ENCODE data around the gene TMEM272.

TMEM272 gene

GRCh38 chr13:51843529-51843928 lies 1.4 kb downstream of the TMEM272 start:
- Histone ChIP-seq H3K27me3 (ENCODE audit: insufficient read depth, low read length) (peaks cover 4% of the 10 kb centered on the region), H3K4me3 (ENCODE audit: low read length) (no peak overlapping the region), H2AFZ (ENCODE audit: low read depth, low read length) (no peak overlapping the region), H3K9me3 (ENCODE audit: low read length) (no peaks in the 10 kb centered on the region), H3K4me1 (ENCODE audit: insufficient read depth, low read length) (peaks cover under 1% of the 10 kb centered on the region), H3K36me3 (ENCODE audit: insufficient read depth, low read length) (no peaks in the 10 kb centered on the region)

DNA sequence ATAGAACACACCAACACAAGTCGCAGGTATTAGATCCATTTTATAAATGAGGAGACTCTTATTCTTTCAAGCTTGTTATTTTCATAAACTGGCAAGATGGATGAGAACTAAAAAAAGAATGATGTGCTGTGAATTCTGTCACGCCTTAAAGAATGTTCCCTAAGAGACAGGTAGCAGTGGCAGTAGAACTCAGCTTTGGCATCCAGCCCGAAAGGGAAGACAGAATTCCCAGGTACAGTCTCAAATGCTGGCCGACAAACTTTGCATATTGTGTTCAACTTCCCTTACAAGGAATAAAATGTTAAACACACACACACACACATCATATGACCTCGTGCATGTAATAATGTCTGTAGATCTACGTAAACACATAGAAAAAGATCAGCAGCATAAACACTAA lies 3.2 kb downstream of the TMEM272 start:
- no peaks in the 10 kb centered on the region for H3K36me3 ChIP-seq (ENCODE audit: insufficient read depth, low read length)
- no peak overlapping the region for H2AFZ ChIP-seq (ENCODE audit: low read depth, low read length)
- no peaks in the 10 kb centered on the region for H3K9me3 ChIP-seq (ENCODE audit: low read length)
- no peaks in the 10 kb centered on the region for H3K4me1 ChIP-seq (ENCODE audit: insufficient read depth, low read length)
- H3K27me3 ChIP-seq (ENCODE audit: insufficient read depth, low read length): peaks cover 4% of the 10 kb centered on the region
- no peak overlapping the region for H3K4me3 ChIP-seq (ENCODE audit: low read length)

- H3K9me3 ChIP-seq (ENCODE audit: low read length): no peaks in the 10 kb centered on the region
- no peak overlapping the region for H3K4me3 ChIP-seq (ENCODE audit: low read length)
- H3K4me1 ChIP-seq (ENCODE audit: insufficient read depth, low read length): no peaks in the 10 kb centered on the region
- H3K36me3 ChIP-seq (ENCODE audit: insufficient read depth, low read length): no peaks in the 10 kb centered on the region
- H3K27me3 ChIP-seq (ENCODE audit: insufficient read depth, low read length): peaks cover 4% of the 10 kb centered on the region
- no peak overlapping the region for H2AFZ ChIP-seq (ENCODE audit: low read depth, low read length)
Observed at GRCh38 chr13:51840917-51841316, 4.1 kb downstream of the TMEM272 start.

- peaks cover 4% of the 10 kb centered on the region for H3K27me3 ChIP-seq (ENCODE audit: insufficient read depth, low read length)
- H2AFZ ChIP-seq (ENCODE audit: low read depth, low read length): no peak overlapping the region
- H3K4me3 ChIP-seq (ENCODE audit: low read length): no peak overlapping the region
- no peaks in the 10 kb centered on the region for H3K9me3 ChIP-seq (ENCODE audit: low read length)
- H3K4me1 ChIP-seq (ENCODE audit: insufficient read depth, low read length): no peaks in the 10 kb centered on the region
- no peaks in the 10 kb centered on the region for H3K36me3 ChIP-seq (ENCODE audit: insufficient read depth, low read length)
Observed at GRCh38 chr13:51839711-51840540, 5.1 kb downstream of the TMEM272 start.

DNA sequence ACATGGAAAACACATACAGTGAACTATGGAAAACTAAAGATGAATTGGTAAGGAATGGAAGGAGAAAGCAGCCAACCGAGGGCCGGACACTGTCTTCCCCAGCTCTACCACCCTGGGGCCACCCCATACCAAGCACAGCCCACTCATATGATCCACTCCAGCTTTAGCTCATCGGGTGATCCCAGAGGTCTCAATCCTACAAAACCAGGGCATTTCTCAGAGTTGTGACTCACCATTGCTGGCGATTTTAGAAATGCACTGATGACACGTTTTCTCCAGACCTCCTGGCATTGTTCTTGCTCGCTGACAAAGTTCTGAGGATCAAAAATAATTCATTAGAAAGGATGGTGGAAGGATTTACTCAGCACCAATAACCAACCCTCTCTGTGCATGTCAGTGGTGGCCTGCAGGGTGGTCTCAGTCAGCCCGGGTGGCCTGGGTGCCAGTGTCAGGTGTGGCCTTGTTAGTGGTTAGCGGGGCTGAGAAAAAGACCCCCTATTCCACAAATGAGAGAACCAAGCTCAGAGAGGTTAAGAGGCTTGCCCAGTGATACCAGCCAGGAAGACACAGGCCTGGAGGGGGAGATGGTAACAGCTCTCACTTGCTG lies 6.6 kb downstream of the TMEM272 start:
- no peaks in the 10 kb centered on the region for H3K4me1 ChIP-seq (ENCODE audit: insufficient read depth, low read length)
- no peak overlapping the region for H2AFZ ChIP-seq (ENCODE audit: low read depth, low read length)
- H3K9me3 ChIP-seq (ENCODE audit: low read length): no peaks in the 10 kb centered on the region
- no peak overlapping the region for H3K4me3 ChIP-seq (ENCODE audit: low read length)
- no peaks in the 10 kb centered on the region for H3K36me3 ChIP-seq (ENCODE audit: insufficient read depth, low read length)
- no peaks in the 10 kb centered on the region for H3K27me3 ChIP-seq (ENCODE audit: insufficient read depth, low read length)

DNA sequence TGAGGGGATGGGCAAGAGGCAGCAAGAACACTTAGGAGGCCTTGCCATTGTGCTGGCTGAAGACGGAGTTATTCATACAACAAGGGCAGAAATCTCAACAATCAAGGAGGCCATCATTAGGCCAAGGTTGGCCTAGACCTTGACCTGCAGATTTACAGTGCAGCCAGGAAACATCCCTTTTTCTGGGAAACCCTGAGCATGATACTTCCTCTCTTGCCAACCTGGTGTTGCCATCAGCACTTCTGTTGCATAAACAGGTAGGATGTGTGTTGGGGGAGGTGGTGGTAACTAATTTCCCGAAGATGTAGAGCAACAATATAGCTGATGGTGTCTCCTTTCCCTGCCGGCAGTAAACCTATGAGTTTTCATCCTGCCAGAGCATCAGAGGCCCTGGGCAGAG lies 8.0 kb downstream of the TMEM272 start:
- Histone ChIP-seq H3K36me3 (ENCODE audit: insufficient read depth, low read length) (no peaks in the 10 kb centered on the region), H3K9me3 (ENCODE audit: low read length) (no peaks in the 10 kb centered on the region), H3K4me1 (ENCODE audit: insufficient read depth, low read length) (no peaks in the 10 kb centered on the region), H3K4me3 (ENCODE audit: low read length) (no peak overlapping the region), H3K27me3 (ENCODE audit: insufficient read depth, low read length) (no peaks in the 10 kb centered on the region), H2AFZ (ENCODE audit: low read depth, low read length) (no peak overlapping the region)

DNA sequence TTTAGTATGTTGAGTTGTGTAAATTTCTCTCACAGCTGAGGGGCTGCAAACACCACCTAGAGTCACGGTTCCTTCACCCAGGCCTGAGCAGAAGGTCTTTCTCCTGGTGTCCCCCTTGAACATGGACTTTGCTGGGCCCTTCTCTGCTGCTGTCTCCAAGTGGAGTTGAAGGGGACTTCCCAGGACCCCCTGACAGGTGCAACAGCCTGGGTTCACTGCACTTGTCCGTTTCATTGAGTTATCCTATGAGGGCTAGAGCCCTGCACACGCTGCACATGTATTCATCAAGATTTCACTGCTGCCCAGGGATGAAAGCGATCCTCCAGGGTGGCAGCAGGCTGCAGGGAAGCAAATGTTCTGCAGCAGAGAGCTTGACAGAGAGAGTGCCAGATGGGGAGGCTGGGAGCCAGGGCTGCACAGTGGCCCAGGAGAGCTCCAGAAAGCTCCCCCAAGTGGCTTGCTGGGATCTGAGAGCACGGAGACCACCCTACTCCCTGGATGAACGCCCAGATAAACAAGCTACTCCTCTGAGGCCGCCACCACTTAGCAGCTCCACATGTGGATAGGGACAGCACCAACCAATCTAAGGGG lies 10.3 kb downstream of the TMEM272 start:
- Histone ChIP-seq H2AFZ (ENCODE audit: low read depth, low read length) (no peak overlapping the region), H3K36me3 (ENCODE audit: insufficient read depth, low read length) (no peaks in the 10 kb centered on the region), H3K4me1 (ENCODE audit: insufficient read depth, low read length) (no peaks in the 10 kb centered on the region), H3K9me3 (ENCODE audit: low read length) (no peaks in the 10 kb centered on the region), H3K27me3 (ENCODE audit: insufficient read depth, low read length) (no peaks in the 10 kb centered on the region), H3K4me3 (ENCODE audit: low read length) (no peak overlapping the region)

DNA sequence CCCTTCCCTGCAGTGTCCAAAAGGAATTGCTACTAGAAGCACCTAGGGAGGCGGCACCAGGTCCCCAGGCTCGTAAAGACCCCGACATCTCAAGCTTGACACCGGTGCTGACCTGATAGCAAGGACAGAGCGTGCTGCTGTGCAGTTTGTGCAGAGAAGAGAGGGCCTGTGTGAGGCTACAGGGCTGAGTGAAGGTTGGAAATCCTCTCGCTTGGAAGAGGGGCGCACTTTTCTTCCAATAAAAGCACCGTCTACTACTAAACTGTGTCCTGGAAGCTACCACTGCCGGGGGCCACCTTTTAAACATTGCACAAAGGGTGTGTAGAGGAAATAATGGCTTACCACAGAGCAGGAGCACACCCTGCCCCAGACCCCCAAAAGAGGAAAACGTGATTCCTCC lies 11.0 kb downstream of the TMEM272 start:
- Histone ChIP-seq H3K27me3 (ENCODE audit: insufficient read depth, low read length) (no peaks in the 10 kb centered on the region), H3K4me1 (ENCODE audit: insufficient read depth, low read length) (no peaks in the 10 kb centered on the region), H3K4me3 (ENCODE audit: low read length) (no peak overlapping the region), H2AFZ (ENCODE audit: low read depth, low read length) (no peak overlapping the region), H3K36me3 (ENCODE audit: insufficient read depth, low read length) (no peaks in the 10 kb centered on the region), H3K9me3 (ENCODE audit: low read length) (no peaks in the 10 kb centered on the region)

- no peaks in the 10 kb centered on the region for H3K36me3 ChIP-seq (ENCODE audit: insufficient read depth, low read length)
- no peak overlapping the region for H3K4me3 ChIP-seq (ENCODE audit: low read length)
- no peak overlapping the region for H2AFZ ChIP-seq (ENCODE audit: low read depth, low read length)
- H3K4me1 ChIP-seq (ENCODE audit: insufficient read depth, low read length): no peaks in the 10 kb centered on the region
- H3K27me3 ChIP-seq (ENCODE audit: insufficient read depth, low read length): peaks cover 7% of the 10 kb centered on the region
- H3K9me3 ChIP-seq (ENCODE audit: low read length): no peaks in the 10 kb centered on the region
Observed at GRCh38 chr13:51832471-51833152, 12.4 kb downstream of the TMEM272 start.

- Histone ChIP-seq H2AFZ (ENCODE audit: low read depth, low read length) (no peak overlapping the region), H3K4me1 (ENCODE audit: insufficient read depth, low read length) (no peaks in the 10 kb centered on the region), H3K4me3 (ENCODE audit: low read length) (no peak overlapping the region), H3K36me3 (ENCODE audit: insufficient read depth, low read length) (no peaks in the 10 kb centered on the region), H3K9me3 (ENCODE audit: low read length) (no peaks in the 10 kb centered on the region), H3K27me3 (ENCODE audit: insufficient read depth, low read length) (peaks cover 13% of the 10 kb centered on the region)
Observed at GRCh38 chr13:51831519-51831918, 13.5 kb downstream of the TMEM272 start.

- no peak overlapping the region for H2AFZ ChIP-seq (ENCODE audit: low read depth, low read length)
- H3K27me3 ChIP-seq (ENCODE audit: insufficient read depth, low read length): peaks cover 13% of the 10 kb centered on the region
- H3K4me3 ChIP-seq (ENCODE audit: low read length): no peak overlapping the region
- no peaks in the 10 kb centered on the region for H3K9me3 ChIP-seq (ENCODE audit: low read length)
- H3K36me3 ChIP-seq (ENCODE audit: insufficient read depth, low read length): no peaks in the 10 kb centered on the region
- H3K4me1 ChIP-seq (ENCODE audit: insufficient read depth, low read length): no peaks in the 10 kb centered on the region
Observed at GRCh38 chr13:51829568-51829899, 15.4 kb downstream of the TMEM272 start.

DNA sequence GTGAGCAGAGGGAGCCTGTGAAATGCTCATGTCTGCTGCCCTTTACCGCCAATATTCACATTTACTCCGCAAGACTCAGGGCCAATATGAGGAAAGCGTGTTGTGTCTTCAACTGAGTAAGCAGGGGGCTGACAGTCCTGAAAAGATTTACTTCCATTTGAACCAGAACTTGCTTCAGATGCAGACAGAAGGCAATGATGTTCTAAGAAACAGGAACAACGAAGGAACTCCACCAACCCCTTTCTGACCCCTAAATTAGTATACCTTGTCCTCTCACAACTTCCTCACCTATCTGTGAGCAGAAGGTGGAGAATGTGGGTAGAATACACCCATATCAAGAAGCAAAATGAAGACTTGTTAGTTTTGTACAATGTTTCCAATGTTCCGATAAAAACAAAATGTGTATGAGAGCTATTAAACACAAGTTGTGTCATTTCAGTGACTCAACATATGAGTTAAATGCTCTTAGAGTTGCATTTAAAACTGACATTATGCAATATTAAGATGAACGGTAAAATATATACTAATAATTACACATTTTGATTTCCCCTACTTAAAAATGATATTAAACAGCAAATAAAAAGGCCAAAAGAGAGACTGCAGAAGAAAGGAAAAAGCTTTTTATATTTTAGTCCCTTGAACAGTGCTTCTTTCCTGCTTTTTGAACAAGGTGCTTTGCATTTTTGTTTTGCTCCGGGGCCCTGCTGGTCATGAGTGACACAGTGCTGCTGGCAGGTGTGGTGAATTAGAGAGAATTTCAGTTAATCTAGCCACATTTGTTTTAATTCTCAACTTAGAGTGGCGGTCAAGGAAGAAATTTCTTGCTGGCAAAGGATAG lies 16.0 kb downstream of the TMEM272 start:
- Histone ChIP-seq H3K4me3 (ENCODE audit: low read length) (no peak overlapping the region), H2AFZ (ENCODE audit: low read depth, low read length) (no peak overlapping the region), H3K27me3 (ENCODE audit: insufficient read depth, low read length) (peaks cover 13% of the 10 kb centered on the region), H3K36me3 (ENCODE audit: insufficient read depth, low read length) (no peaks in the 10 kb centered on the region), H3K4me1 (ENCODE audit: insufficient read depth, low read length) (no peaks in the 10 kb centered on the region), H3K9me3 (ENCODE audit: low read length) (no peaks in the 10 kb centered on the region)
